ENCODE data around the gene CD207.
A peak's percentile ranks its signal among the peaks of the same experiment; 100 is the strongest.

Gene CD207

GRCh38 chr2:70861777-70862625, 26.4 kb upstream of the CD207 start:
- peak; percentile 100 for TF ChIP-seq CTCF (IDR thresholded peaks at IDR 0.05; ENCODE audit: low read depth, low read length, missing control alignments)
- peak; percentile 56 for DNase-seq (ENCODE audit: low read depth)
- H3K4me3 ChIP-seq (ENCODE audit: low read depth, low read length), result no peak overlapping the region
- in situ Hi-C loops (cut with HindIII; ENCODE audit: low sequenced_read_pairs), result loop anchor here (5.0 kb wide), 1 partner anchor 35 kb away; no protein-coding TSS in a partner anchor

GRCh38 chr2:70855667-70856066, 20.1 kb upstream of the CD207 start:
- TF ChIP-seq CTCF (IDR thresholded peaks at IDR 0.05; ENCODE audit: low read depth, low read length, missing control alignments), result no peak

DNA sequence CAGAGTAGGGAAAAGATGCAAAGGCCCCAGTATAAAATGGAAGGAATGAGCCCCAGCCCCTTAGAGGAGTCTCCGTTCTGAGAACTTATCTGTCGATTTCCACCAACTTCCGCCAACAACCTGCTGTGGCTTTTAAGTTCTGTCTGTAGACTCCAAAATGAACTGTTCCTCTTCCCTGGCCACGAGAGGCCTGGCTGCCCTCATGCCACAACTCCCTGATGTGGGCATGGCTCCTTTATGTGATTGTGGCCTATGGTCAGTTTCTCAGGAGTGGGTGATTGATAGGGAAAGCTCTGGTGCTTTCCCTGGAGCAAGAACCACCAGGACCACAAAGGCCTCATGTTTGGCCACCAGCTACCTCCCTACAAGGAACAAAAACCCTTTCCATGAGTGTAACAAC, 18.8 kb upstream of the CD207 start:
- no peak overlapping the region for H3K4me3 ChIP-seq (ENCODE audit: low read depth, low read length)
- TF ChIP-seq CTCF (IDR thresholded peaks at IDR 0.05; ENCODE audit: low read depth, low read length, missing control alignments), result no peak
- in situ Hi-C loops (cut with HindIII; ENCODE audit: low sequenced_read_pairs), result no loop called here
- DNase-seq (ENCODE audit: low read depth), result no peak

More at GRCh38 chr2:70855667-70856066, 20.1 kb upstream of the CD207 start:
- H3K4me3 ChIP-seq (ENCODE audit: low read depth, low read length), result no peak overlapping the region
- in situ Hi-C loops (cut with HindIII; ENCODE audit: low sequenced_read_pairs), result no loop called here
- DNase-seq (ENCODE audit: low read depth), result peak; percentile 27

DNA sequence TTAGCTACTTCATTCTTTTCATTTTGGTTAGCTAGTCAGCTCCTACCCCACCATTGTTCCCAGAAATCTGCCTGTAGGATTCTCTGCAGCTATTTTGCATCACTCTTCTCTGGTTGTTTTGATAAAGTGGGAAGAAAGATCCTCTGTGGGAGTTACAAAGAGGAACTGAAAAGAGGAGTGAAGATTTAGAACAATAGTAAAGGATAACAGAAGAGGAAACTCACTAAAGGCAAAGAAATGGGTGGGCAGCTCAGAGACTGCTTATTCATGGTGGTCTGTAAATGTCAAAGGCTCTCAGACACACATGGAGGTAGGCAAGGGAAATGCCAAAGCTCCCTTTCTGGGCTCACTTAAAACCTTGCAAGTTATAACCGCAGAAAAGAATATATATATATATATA, 17.2 kb upstream of the CD207 start:
- H3K4me3 ChIP-seq (ENCODE audit: low read depth, low read length), result no peak overlapping the region
- no peak for DNase-seq (ENCODE audit: low read depth)
- no peak for TF ChIP-seq CTCF (IDR thresholded peaks at IDR 0.05; ENCODE audit: low read depth, low read length, missing control alignments)
- in situ Hi-C loops (cut with HindIII; ENCODE audit: low sequenced_read_pairs), result no loop called here

- no peak for TF ChIP-seq CTCF (IDR thresholded peaks at IDR 0.05; ENCODE audit: low read depth, low read length, missing control alignments)
- DNase-seq (ENCODE audit: low read depth), result no peak
- H3K4me3 ChIP-seq (ENCODE audit: low read depth, low read length), result no peak overlapping the region
- in situ Hi-C loops (cut with HindIII; ENCODE audit: low sequenced_read_pairs), result no loop called here
These were observed 16.1 kb upstream of the CD207 start for GRCh38 chr2:70851704-70852103.

DNA sequence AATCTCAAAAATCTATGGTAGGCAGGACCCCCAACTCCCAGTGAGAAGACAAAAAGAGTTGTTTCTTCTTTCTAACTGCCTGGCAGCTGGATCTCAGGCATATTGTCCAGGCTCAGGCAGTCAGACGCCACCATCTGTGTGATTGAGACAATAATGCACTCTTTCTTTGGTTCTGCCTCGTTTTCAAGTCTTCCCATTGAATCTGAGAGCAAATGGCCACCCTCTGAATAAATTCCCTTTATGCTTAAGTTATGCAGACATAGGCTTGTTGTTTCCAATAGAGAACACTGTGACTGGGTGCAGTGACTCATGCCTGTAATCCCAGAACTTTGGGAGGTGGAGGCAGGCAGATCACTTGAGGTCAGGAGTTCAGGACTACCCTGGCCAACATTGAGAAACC, 15.3 kb upstream of the CD207 start:
- in situ Hi-C loops (cut with HindIII; ENCODE audit: low sequenced_read_pairs), result no loop called here
- no peak for TF ChIP-seq CTCF (IDR thresholded peaks at IDR 0.05; ENCODE audit: low read depth, low read length, missing control alignments)
- DNase-seq (ENCODE audit: low read depth), result no peak
- no peak overlapping the region for H3K4me3 ChIP-seq (ENCODE audit: low read depth, low read length)
